Osteocyte (in vitro differentiated cells): ENCODE results near the gene PZP. TPM values are rescaled to one million over a fixed set of nuclear protein-coding genes. Genes with fewer than 3 reads are reported as not detected.
"Not testable (repeated sequence)": the region's sequence is repeated elsewhere in the genome, so short reads cannot be mapped to it uniquely, and the experiment has no call there.

ENCODE experiments used
- DNase-seq: peaks from one replicate; pipeline ENCODE4 v3.0.0; 2021; ENCODE audit warnings: mixed read lengths; ENCODE audit not compliant: unreplicated experiment; ENCODE audit errors: extremely low spot score
- H3K27ac Mint-ChIP-seq: one replicate; pipeline ENCODE4 v1.8.0; 2021; ENCODE audit warnings: mild to moderate bottlenecking, mixed read lengths; ENCODE audit not compliant: unreplicated experiment
- H3K27me3 Mint-ChIP-seq: one replicate; pipeline ENCODE4 v1.8.0; 2021; ENCODE audit warnings: mixed read lengths; ENCODE audit not compliant: unreplicated experiment
- H3K36me3 Mint-ChIP-seq: one replicate; pipeline ENCODE4 v1.8.0; 2021; ENCODE audit warnings: mixed read lengths; ENCODE audit not compliant: unreplicated experiment
- H3K4me1 Mint-ChIP-seq: one replicate; pipeline ENCODE4 v1.8.0; 2021; ENCODE audit warnings: mixed read lengths; ENCODE audit not compliant: unreplicated experiment
- H3K4me3 Mint-ChIP-seq: one replicate; pipeline ENCODE4 v1.8.0; 2021; ENCODE audit warnings: mild to moderate bottlenecking, moderate library complexity, mixed read lengths; ENCODE audit not compliant: unreplicated experiment
- H3K9me3 Mint-ChIP-seq: one replicate; pipeline ENCODE4 v1.8.0; 2021; ENCODE audit warnings: mixed read lengths; ENCODE audit not compliant: unreplicated experiment
- CTCF ChIP-seq: fragments of 200-600 bp; sonication (generic); IDR thresholded peaks from 2 replicates; pipeline ENCODE4 v1.5.0; 2021; ENCODE audit warnings: antibody characterized with exemption, mild to moderate bottlenecking, moderate library complexity
- total RNA-seq: library from RNA; stranded (reverse); gene quantifications from 2 replicates; pipeline ENCODE4 v1.2.1, GENCODE V29; 2021

The PZP gene
- total RNA-seq, 1 donor from 2014 or later: not detected

- no peak for DNase-seq
- no peaks in the 10 kb centered on the region for H3K36me3 Mint-ChIP-seq
- no peaks in the 10 kb centered on the region for H3K4me1 Mint-ChIP-seq
- H3K4me3 Mint-ChIP-seq: no peak overlapping the region
- H3K9me3 Mint-ChIP-seq: peaks cover 1% of the 10 kb centered on the region
- no peak for TF ChIP-seq CTCF
- no peak overlapping the region for H3K27ac Mint-ChIP-seq
- no peaks in the 10 kb centered on the region for H3K27me3 Mint-ChIP-seq
Observed at GRCh38 chr12:9169979-9170634, 38.1 kb downstream of the PZP start.

- H3K9me3 Mint-ChIP-seq, H3K27ac Mint-ChIP-seq, H3K4me1 Mint-ChIP-seq, DNase-seq, H3K36me3 Mint-ChIP-seq, H3K4me3 Mint-ChIP-seq, H3K27me3 Mint-ChIP-seq: not testable (repeated sequence)
Observed at GRCh38 chr12:9167345-9167744, 40.9 kb downstream of the PZP start.

- no peaks in the 10 kb centered on the region for H3K4me1 Mint-ChIP-seq
Observed at GRCh38 chr12:9163392-9163791, 44.8 kb downstream of the PZP start.

GRCh38 chr12:9156119-9156518, 52.1 kb downstream of the PZP start:
- H3K4me3 Mint-ChIP-seq: no peak overlapping the region
- H3K27ac Mint-ChIP-seq: no peak overlapping the region
- TF ChIP-seq CTCF: no peak
- H3K4me1 Mint-ChIP-seq: no peaks in the 10 kb centered on the region
- DNase-seq: no peak
- H3K27me3 Mint-ChIP-seq: no peaks in the 10 kb centered on the region
- H3K36me3 Mint-ChIP-seq: no peaks in the 10 kb centered on the region
- peaks cover 3% of the 10 kb centered on the region for H3K9me3 Mint-ChIP-seq

More at GRCh38 chr12:9163392-9163791, 44.8 kb downstream of the PZP start:
- H3K27me3 Mint-ChIP-seq: no peaks in the 10 kb centered on the region
- H3K9me3 Mint-ChIP-seq: no peaks in the 10 kb centered on the region
- TF ChIP-seq CTCF: no peak
- DNase-seq: no peak
- no peaks in the 10 kb centered on the region for H3K36me3 Mint-ChIP-seq
- H3K27ac Mint-ChIP-seq: no peak overlapping the region
- H3K4me3 Mint-ChIP-seq: no peak overlapping the region

- Mint-ChIP-seq H3K27ac (no peak overlapping the region), H3K27me3 (no peaks in the 10 kb centered on the region), H3K4me1 (no peaks in the 10 kb centered on the region), H3K36me3 (no peaks in the 10 kb centered on the region), H3K9me3 (peaks cover 13% of the 10 kb centered on the region), H3K4me3 (no peak overlapping the region)
- no peak for DNase-seq
- TF ChIP-seq CTCF: no peak
Observed at GRCh38 chr12:9149372-9149771, 58.8 kb downstream of the PZP start.
